HPDE6-E6E7 (cell line): ENCODE results near the gene OPRL1.
A peak's percentile ranks its signal among the peaks of the same experiment; 100 is the strongest.

Source experiments
- DNase-seq: peaks from one replicate; pipeline ENCODE4 v3.0.0; 2011; ENCODE audit warnings: missing footprints; ENCODE audit errors: extremely low spot score

Gene OPRL1

GRCh38 chr20:64056639-64056888 is 23.3 kb upstream of the OPRL1 start:
- DNase-seq = no peak

- DNase-seq = no peak
These were observed 22.8 kb upstream of the OPRL1 start for GRCh38 chr20:64056889-64057627.

- DNase-seq = peak; percentile 92
These were observed 22.0 kb upstream of the OPRL1 start for GRCh38 chr20:64057628-64058498.

GRCh38 chr20:64058536-64058935 is 21.3 kb upstream of the OPRL1 start:
- no peak for DNase-seq

- DNase-seq = no peak
These were observed 17.6 kb upstream of the OPRL1 start for GRCh38 chr20:64062276-64062595.

GRCh38 chr20:64062596-64063388 is 17.1 kb upstream of the OPRL1 start, which contains the start of gene TCEA2:
Gene TCEA2 (plus strand): TSS chr20:64063198. CDS start chr20:64063313, 115 bp downstream.
- DNase-seq = peak; percentile 99

GRCh38 chr20:64063389-64064144 is 16.3 kb upstream of the OPRL1 start:
- no peak for DNase-seq

- DNase-seq = peak; percentile 62
These were observed 15.7 kb upstream of the OPRL1 start for GRCh38 chr20:64064145-64064698.

GRCh38 chr20:64065062-64065973 is 14.6 kb upstream of the OPRL1 start:
- DNase-seq = no peak

- peak; percentile 70 for DNase-seq
These were observed 13.9 kb upstream of the OPRL1 start for GRCh38 chr20:64065974-64066343.

- DNase-seq = no peak
These were observed 12.8 kb upstream of the OPRL1 start for GRCh38 chr20:64067005-64067632.

GRCh38 chr20:64067733-64068307 is 12.1 kb upstream of the OPRL1 start:
- no peak for DNase-seq

GRCh38 chr20:64068386-64069208 is 11.3 kb upstream of the OPRL1 start:
- DNase-seq = no peak

- DNase-seq = no peak
These were observed 10.7 kb upstream of the OPRL1 start for GRCh38 chr20:64069209-64069613.

- peak; percentile 64 for DNase-seq
These were observed 10.2 kb upstream of the OPRL1 start for GRCh38 chr20:64069614-64070243.

GRCh38 chr20:64070244-64070993 is 9.5 kb upstream of the OPRL1 start:
- DNase-seq = no peak
